ENCODE measurements around the gene SYT7. TPM values are rescaled to one million over a fixed set of nuclear protein-coding genes. Genes with fewer than 3 reads are reported as not detected.

The SYT7 gene
- total and polyA plus RNA-seq, 2 donors (not counting 1 experiment from before 2014, with no cell fraction given) = not detected

- H3K27ac ChIP-seq (ENCODE audit: low read length in 2 of 2) = no peak overlapping the region
- H3K4me1 ChIP-seq (ENCODE audit: control insufficient read depth in 2 of 2, insufficient read depth in 2 of 2, low read length in 2 of 2) = peaks cover 0 to 8% of the 10 kb centered on the region in 2 donors
- WGBS (ENCODE audit: insufficient coverage) = 43% methylated on average over 13 of the region's 13 CpGs
- no peaks in the 10 kb centered on the region for H3K36me3 ChIP-seq (replicated peaks in 1 of 2; ENCODE audit: control extremely low read depth in 1 of 2, control insufficient read depth in 1 of 2, extremely low read depth in 1 of 2, insufficient read depth in 2 of 2, low read length in 1 of 2)
- peaks cover 0 to 47% (median 7%) of the 10 kb centered on the region in 4 experiments for H3K27me3 ChIP-seq (replicated peaks in 1 of 4; ENCODE audit: control extremely low read depth in 1 of 4, control insufficient read depth in 3 of 4, insufficient read depth in 4 of 4, low read length in 3 of 4)
- no peak for DNase-seq
- intact Hi-C loops (cut with micrococcal nuclease) = no loop called here
- H3K4me3 ChIP-seq (ENCODE audit: control extremely low read depth in 1 of 5, extremely low read depth in 1 of 5, insufficient read depth in 1 of 5, low read depth in 2 of 5, low read length in 4 of 5) = no peak overlapping the region
- H3K4me2 ChIP-seq (replicated peaks; ENCODE audit: low read depth, low read length, poor library complexity, severe bottlenecking) = no peak overlapping the region
- no peaks in the 10 kb centered on the region for H4K20me1 ChIP-seq (ENCODE audit: control insufficient read depth, insufficient read depth, low read length, poor library complexity, severe bottlenecking)
- no peaks in the 10 kb centered on the region for H3K9me3 Mint-ChIP-seq (ENCODE audit: insufficient read depth)
- H3K27ac Mint-ChIP-seq = no peak overlapping the region
- CTCF ChIA-PET = no interaction called here
- H3K9me3 ChIP-seq (ENCODE audit: control extremely low read depth in 1 of 3, control insufficient read depth in 2 of 3, insufficient read depth in 1 of 3, low read length in 2 of 3) = no peaks in the 10 kb centered on the region
- no peaks in the 10 kb centered on the region for H3K79me2 ChIP-seq (ENCODE audit: control insufficient read depth, insufficient read depth, low read length)
- ATAC-seq (ENCODE audit: low read depth) = no peak
- H3K9ac ChIP-seq (ENCODE audit: low read length) = no peak overlapping the region
- TF ChIP-seq CTCF (IDR thresholded peaks at IDR 0.05) = no peak
- no peak for TF ChIP-seq EZH2 (IDR thresholded peaks at IDR 0.05; ENCODE audit: borderline replicate concordance, insufficient read depth, low read depth, low read length, poor library complexity, severe bottlenecking)
- H3K4me3 Mint-ChIP-seq = no peak overlapping the region
- peaks cover 6% of the 10 kb centered on the region for H3K4me1 Mint-ChIP-seq
- H3K27me3 Mint-ChIP-seq = peaks cover 50% of the 10 kb centered on the region
- H2AFZ ChIP-seq (ENCODE audit: insufficient read depth, low read depth, low read length, poor library complexity, severe bottlenecking) = peak overlapping the region; percentile 10
- POLR2A ChIA-PET = no interaction called here
Observed at GRCh38 chr11:61554172-61554988, 26.5 kb downstream of the SYT7 start.
